Bronchial epithelial cell (primary cell): ENCODE measurements around the gene CSK. TPM values are rescaled to one million over a fixed set of nuclear protein-coding genes. Genes with fewer than 3 reads are reported as not detected.

Source experiments
- DNase-seq: peaks from one replicate; pipeline ENCODE4 v3.0.0-alpha.2; 2010; ENCODE audit warnings: low read depth
- FAIRE-seq: peaks from 2 replicates; lab custom pipeline; 2011; peaks lifted over from hg19 to GRCh38; lab: Jason Lieb, UNC
- H3K27me3 ChIP-seq: 2 replicates; pipeline ENCODE4 v1.5.1; 2011; ENCODE audit warnings: low read length; ENCODE audit not compliant: control insufficient read depth, insufficient read depth
- H3K36me3 ChIP-seq: 2 replicates; pipeline ENCODE4 v1.5.1; 2011; ENCODE audit warnings: low read length; ENCODE audit not compliant: control insufficient read depth, insufficient read depth
- H3K4me3 ChIP-seq: 2 replicates; pipeline ENCODE4 v1.5.1; 2011; ENCODE audit warnings: mild to moderate bottlenecking, low read depth, low read length, control low read depth
- total RNA-seq: library from RNA; depleted of rRNA; stranded (reverse); fragments of >200 nt; gene quantifications from 2 replicates; pipeline ENCODE4 v1.2.1, GENCODE V29; 2014
- TF ChIP-seq, protein P1 (sequence below): IDR thresholded peaks from 2 replicates; pipeline ENCODE4 v1.5.1; 2011; ENCODE audit warnings: mild to moderate bottlenecking, moderate library complexity, low read length, control low read depth, inconsistent platforms; ENCODE audit not compliant: insufficient read depth, severe bottlenecking

Gene CSK
- total RNA-seq, 1 donor from 2014 or later: 29.2 TPM

DNA sequence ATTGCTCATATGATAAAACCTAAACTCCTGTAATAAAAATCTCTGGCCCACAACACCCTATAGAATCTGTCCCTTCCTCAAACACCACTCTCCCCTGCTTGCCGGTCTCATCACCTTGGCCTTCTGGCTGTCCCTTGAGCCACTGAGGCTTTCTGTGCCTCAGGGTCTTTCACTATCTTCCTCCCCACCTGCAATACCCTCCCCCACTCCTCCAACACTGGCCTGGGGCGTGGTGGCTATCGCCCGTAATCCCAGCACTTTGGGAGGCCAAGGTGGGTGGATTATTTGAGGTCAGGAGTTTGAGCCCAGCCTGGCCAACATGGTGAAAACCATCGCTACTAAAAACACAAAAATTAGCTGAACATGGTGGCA, 3.3 kb upstream of the CSK start:
- no peaks in the 10 kb centered on the region for H3K27me3 ChIP-seq
- DNase-seq (no peak), FAIRE-seq (no peak)
- H3K4me3 ChIP-seq: no peak overlapping the region
- H3K36me3 ChIP-seq: no peaks in the 10 kb centered on the region
- TF ChIP-seq, protein P1, sequence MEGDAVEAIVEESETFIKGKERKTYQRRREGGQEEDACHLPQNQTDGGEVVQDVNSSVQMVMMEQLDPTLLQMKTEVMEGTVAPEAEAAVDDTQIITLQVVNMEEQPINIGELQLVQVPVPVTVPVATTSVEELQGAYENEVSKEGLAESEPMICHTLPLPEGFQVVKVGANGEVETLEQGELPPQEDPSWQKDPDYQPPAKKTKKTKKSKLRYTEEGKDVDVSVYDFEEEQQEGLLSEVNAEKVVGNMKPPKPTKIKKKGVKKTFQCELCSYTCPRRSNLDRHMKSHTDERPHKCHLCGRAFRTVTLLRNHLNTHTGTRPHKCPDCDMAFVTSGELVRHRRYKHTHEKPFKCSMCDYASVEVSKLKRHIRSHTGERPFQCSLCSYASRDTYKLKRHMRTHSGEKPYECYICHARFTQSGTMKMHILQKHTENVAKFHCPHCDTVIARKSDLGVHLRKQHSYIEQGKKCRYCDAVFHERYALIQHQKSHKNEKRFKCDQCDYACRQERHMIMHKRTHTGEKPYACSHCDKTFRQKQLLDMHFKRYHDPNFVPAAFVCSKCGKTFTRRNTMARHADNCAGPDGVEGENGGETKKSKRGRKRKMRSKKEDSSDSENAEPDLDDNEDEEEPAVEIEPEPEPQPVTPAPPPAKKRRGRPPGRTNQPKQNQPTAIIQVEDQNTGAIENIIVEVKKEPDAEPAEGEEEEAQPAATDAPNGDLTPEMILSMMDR: no peak

DNA sequence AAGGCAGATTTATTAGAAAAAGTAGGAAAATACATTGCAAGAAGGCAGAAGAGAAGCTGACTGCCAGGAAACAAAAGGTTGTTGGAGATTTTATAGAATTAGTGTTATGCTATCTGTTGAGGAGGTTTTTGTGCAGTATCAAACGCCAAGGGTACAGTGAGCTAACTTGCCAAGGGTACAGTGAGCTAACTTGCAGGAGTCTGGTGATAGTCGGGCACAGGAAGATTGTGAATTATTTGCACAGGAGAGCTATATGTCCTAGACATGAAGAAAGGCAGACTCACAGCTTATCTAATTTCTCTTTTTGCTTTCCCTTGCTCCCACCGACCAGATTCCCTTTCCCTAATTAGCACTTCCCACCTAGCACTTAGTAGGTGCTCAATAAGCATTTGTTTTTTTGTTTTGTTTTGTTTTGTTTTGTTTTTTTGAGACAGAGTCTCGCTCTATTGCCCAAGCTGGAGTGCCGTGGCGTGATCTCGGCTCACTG, 2.7 kb upstream of the CSK start:
- Histone ChIP-seq H3K27me3 (no peaks in the 10 kb centered on the region), H3K36me3 (peaks cover 2% of the 10 kb centered on the region), H3K4me3 (no peak overlapping the region)
- FAIRE-seq (no peak), DNase-seq (no peak)
- TF ChIP-seq, protein P1: no peak

DNA sequence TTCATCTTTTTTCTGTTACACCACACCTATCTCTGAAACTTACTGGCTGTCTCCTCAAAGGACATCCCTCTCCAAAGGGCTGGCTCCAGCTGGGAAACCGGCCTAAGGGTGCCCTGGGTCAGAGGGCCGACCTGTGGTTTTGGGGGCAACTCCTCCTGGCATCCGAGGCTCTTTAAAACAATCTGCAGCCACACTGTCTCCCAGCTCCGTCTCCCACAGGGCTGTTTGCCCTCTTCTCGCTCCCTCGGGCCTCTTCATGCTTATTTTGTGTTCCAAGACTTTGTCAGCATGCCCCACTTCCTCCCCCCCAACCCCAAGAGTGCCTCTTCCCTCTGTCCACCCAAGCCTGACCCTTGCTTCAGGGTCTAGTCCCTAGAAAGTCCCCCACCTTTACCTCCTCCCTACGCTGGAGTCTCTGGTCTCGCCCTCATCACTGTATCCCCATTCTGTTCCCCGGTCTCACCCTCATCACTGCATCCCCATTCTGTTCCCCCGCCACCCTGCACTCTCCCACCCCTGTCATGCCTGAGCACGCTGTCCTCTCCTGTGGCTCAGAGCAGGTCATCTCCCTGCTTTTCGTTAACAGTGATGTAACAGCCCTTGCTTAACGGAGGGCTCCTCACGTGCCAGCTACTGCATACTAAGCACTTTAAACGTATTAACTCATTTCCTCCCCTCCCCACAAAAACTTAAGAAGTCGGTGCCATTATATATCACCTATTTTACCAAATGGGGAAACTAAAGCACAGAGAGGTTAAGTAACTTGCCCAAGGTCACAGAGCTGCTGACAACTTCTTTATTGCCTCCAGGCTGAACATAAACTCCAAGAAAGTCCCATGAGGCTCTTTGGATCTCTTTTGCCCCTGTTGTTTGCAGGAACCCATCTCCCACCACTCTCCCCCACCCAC, 1.1 kb upstream of the CSK start:
- peaks cover 2% of the 10 kb centered on the region for H3K36me3 ChIP-seq
- no peak overlapping the region for H3K4me3 ChIP-seq
- DNase-seq (peak; percentile 55), FAIRE-seq (no peak)
- TF ChIP-seq, protein P1: no peak
- H3K27me3 ChIP-seq: no peaks in the 10 kb centered on the region

DNA sequence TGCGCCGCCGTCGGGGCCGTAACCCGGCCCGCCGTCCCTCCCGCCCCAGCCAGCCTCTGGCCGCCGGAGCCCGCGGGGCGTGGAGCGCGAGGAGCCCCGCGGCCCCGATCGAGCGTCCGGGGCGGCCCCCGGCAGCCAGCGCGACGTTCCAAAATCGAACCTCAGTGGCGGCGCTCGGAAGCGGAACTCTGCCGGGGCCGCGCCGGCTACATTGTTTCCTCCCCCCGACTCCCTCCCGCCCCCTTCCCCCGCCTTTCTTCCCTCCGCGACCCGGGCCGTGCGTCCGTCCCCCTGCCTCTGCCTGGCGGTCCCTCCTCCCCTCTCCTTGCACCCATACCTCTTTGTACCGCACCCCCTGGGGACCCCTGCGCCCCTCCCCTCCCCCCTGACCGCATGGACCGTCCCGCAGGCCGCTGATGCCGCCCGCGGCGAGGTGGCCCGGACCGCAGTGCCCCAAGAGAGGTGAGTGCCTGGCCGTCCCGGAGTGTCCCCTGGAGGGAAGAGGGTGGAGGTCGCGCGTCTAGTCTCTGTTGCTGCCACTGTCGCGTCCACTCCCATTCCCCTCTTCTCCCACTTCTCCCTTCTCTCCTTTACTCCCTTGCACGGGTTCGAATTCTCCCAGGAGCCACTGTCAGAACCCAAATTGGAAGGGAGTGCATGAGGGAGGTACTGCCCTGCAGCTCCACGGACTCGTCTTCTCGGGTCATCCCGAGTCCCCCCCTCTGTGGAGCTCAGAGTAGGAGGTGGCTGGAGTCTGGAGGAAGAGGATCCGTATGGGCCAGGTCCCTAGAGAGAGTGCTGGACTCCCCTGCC, 585 bp downstream of the CSK start:
- TF ChIP-seq, protein P1: no peak
- Histone ChIP-seq H3K36me3 (peaks cover 4% of the 10 kb centered on the region), H3K27me3 (no peaks in the 10 kb centered on the region), H3K4me3 (peak overlapping the region; percentile 82)
- FAIRE-seq (no peak), DNase-seq (no peak)

DNA sequence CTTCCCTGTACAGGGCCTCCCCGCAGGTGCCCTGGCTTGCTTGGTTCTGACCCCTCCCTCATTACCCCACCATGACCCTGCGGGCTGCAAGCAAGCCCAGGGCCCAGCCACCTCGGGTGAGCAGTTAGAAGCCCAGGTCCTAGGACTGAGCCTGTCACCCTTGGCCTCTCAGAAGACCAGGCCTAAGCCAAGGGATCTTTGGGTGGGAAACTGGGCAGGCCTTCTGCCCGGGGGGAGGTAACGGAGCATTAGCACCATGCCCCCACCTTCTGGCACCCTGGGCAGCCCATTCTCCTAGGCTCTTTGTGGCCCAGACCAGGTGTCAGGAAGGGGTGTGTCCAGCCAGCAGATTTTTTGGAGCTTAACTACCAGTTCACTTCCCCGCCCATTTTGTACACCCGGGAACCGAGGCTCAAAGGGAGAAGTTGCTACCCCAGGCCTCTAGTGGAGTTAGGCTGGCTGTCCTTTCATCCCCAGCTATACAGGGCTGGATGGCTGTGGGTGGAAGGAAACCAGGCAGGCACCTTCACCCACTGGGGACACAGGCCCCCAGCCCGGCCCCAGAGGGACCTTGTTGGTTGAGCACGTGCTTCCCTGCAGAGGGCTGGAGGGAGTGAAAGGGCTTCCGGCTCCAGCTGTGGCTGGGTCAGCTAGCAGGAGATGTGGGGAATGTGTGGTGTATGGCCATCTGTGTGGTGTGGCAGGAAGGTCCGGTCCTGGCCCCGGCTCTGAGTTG, 1.4 kb downstream of the CSK start:
- Histone ChIP-seq H3K27me3 (no peaks in the 10 kb centered on the region), H3K4me3 (peak overlapping the region; percentile 82), H3K36me3 (peaks cover 4% of the 10 kb centered on the region)
- TF ChIP-seq, protein P1: no peak
- DNase-seq (no peak), FAIRE-seq (no peak)
